HepG2 (cell line): Measurements from ENCODE around the gene ANKZF1. TPM values are rescaled to one million over a fixed set of nuclear protein-coding genes. Genes with fewer than 3 reads are reported as not detected.

ENCODE experiments used
- CBX5 ChIP-seq: sonication (generic); formaldehyde crosslinking; IDR thresholded peaks from 2 replicates; pipeline ENCODE4 v1.4.0; 2020; ENCODE audit warnings: missing genetic modification reagents, borderline replicate concordance
- CC2D1A ChIP-seq: sonication (generic); formaldehyde crosslinking; IDR thresholded peaks from 2 replicates; pipeline ENCODE4 v1.8.1; 2023; ENCODE audit warnings: mild to moderate bottlenecking, missing genetic modification reagents
- CHCHD3 ChIP-seq: sonication (generic); formaldehyde crosslinking; IDR thresholded peaks from 2 replicates; pipeline ENCODE4 v1.8.0; 2022; ENCODE audit warnings: mild to moderate bottlenecking, missing genetic modification reagents, moderate library complexity
- ELF1 ChIP-seq: sonication (generic); formaldehyde crosslinking; IDR thresholded peaks from 2 replicates; pipeline ENCODE4 v1.4.0; 2020; ENCODE audit warnings: missing genetic modification reagents
- ETV6 ChIP-seq: sonication (generic); formaldehyde crosslinking; conservative IDR thresholded peaks from 2 replicates; pipeline ENCODE4 v1.4.0; 2020; ENCODE audit warnings: missing genetic modification reagents
- SIN3A ChIP-seq: IDR thresholded peaks from 2 replicates; pipeline ENCODE4 v1.6.1; 2011; ENCODE audit warnings: low read depth, mild to moderate bottlenecking, control low read depth, low read length, borderline replicate concordance
- SOX13 ChIP-seq, 3 experiments: fragments of 450-650 bp in 1 of 3; sonication (generic) in 1 of 3; formaldehyde crosslinking in 1 of 3; IDR thresholded peaks in 2 of 3; conservative IDR thresholded peaks in 1 of 3; 2 replicates each; pipeline versions ENCODE4 v1.5.0 to v1.6.1; 2016 to 2020; ENCODE audit warnings: antibody characterized with exemption in 1 of 3, mild to moderate bottlenecking in 1 of 3, missing compliant biosample characterization in 1 of 3, missing genetic modification reagents in 1 of 3, moderate library complexity in 1 of 3
- ZNF343 ChIP-seq: sonication (generic); formaldehyde crosslinking; IDR thresholded peaks from 2 replicates; pipeline ENCODE4 v1.4.0; 2020; ENCODE audit warnings: mild to moderate bottlenecking, missing genetic modification reagents
- ZNF556 ChIP-seq: sonication (generic); formaldehyde crosslinking; IDR thresholded peaks from 2 replicates; pipeline ENCODE4 v1.4.0; 2020; ENCODE audit warnings: mild to moderate bottlenecking, missing genetic modification reagents, borderline replicate concordance
- ZNF678 ChIP-seq: sonication (generic); formaldehyde crosslinking; IDR thresholded peaks from 2 replicates; pipeline ENCODE4 v1.4.0; 2020; ENCODE audit warnings: mild to moderate bottlenecking, missing genetic modification reagents
- ZNF782 ChIP-seq: sonication (generic); formaldehyde crosslinking; IDR thresholded peaks from 2 replicates; pipeline ENCODE4 v1.4.0; 2020; ENCODE audit warnings: missing genetic modification reagents, mild to moderate bottlenecking, borderline replicate concordance
- polyA plus RNA-seq, 8 experiments: library from polyadenylated mRNA; depleted of rRNA in 3 of 8; stranded (reverse) in 7 of 8; unstranded in 1 of 8; fragments of >200 nt; fragmentation: Illumina TruSeq in 4 of 8; extraction: Trizol in 4 of 8; gene quantifications; 2 replicates each; pipeline versions ENCODE4 v1.2.1 to v1.2.3, GENCODE V29; 2011 to 2016; ENCODE audit warnings: low read depth in 4 of 8, missing spikeins in 1 of 8, mixed read lengths in 1 of 8; ENCODE audit not compliant: insufficient read depth in 1 of 8
- total RNA-seq, 5 experiments: library from RNA; depleted of rRNA; stranded (reverse); fragments of >200 nt; fragmentation: Illumina TruSeq; extraction: Trizol; gene quantifications; 2 replicates each; pipeline ENCODE4 v1.2.3, GENCODE V29; 2016; ENCODE audit warnings: low read depth in 1 of 5
- TF ChIP-seq, protein P1 (sequence below): sonication (generic); formaldehyde crosslinking; IDR thresholded peaks from 2 replicates; pipeline ENCODE4 v1.5.1; 2020; ENCODE audit warnings: missing genetic modification reagents, mild to moderate bottlenecking, borderline replicate concordance
- TF ChIP-seq, protein P2 (sequence below), 2 experiments: sonication (generic) in 1 of 2; formaldehyde crosslinking in 1 of 2; IDR thresholded peaks; 2 replicates each; pipeline versions ENCODE4 v1.5.1 to v1.6.1; 2011 to 2020; ENCODE audit warnings: borderline replicate concordance in 1 of 2, low read depth in 1 of 2, low read length in 1 of 2, mild to moderate bottlenecking in 1 of 2, missing genetic modification reagents in 1 of 2, moderate library complexity in 1 of 2
- TF ChIP-seq, protein P3 (sequence below): sonication (generic); formaldehyde crosslinking; IDR thresholded peaks from 2 replicates; pipeline ENCODE4 v1.5.0; 2020; ENCODE audit warnings: missing genetic modification reagents
- TF ChIP-seq, protein P4 (sequence below): sonication (generic); formaldehyde crosslinking; IDR thresholded peaks from 2 replicates; pipeline ENCODE4 v1.4.0; 2020; ENCODE audit warnings: missing genetic modification reagents
- TF ChIP-seq, protein P5 (sequence below), 2 experiments: sonication (generic) in 1 of 2; formaldehyde crosslinking in 1 of 2; IDR thresholded peaks; 2 replicates each; pipeline versions ENCODE4 v1.4.0 to v1.6.1; 2016 to 2020; ENCODE audit warnings: borderline replicate concordance in 1 of 2, low read depth in 1 of 2, mild to moderate bottlenecking in 1 of 2, missing genetic modification reagents in 1 of 2

The ANKZF1 gene
- total and polyA plus RNA-seq, 2 of the 13 experiments (the other 11 are each of a cell fraction or from before 2014, with no cell fraction given) = 25.3 to 128 TPM

DNA sequence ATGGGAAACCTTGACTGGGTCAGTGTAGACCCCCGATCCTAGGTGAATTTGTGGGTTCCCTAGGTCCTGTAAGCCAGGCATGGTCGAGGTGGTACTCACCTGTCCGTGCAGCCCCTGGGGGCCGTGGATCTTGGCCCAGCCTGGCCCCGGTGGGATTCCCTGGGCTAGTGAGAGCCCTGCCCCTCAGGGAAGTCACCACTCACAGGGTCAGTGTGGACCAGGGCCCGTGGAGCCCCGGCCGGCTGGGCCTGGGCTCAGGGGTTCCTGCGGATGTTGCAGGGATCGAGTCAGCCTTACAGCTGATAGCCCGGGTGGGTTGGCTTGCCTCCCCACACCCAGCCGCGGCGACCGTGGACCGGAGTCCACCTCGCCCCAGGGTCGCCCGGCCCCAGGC, 698 bp upstream of the ANKZF1 start (continued):
- TF ChIP-seq ZNF678 (CRISPR knock-in tag) (peak; percentile 67; the same call in 1 of the 2 replicates), ZNF343 (CRISPR knock-in tag) (0 out of 2 replicates have a peak, but pooled peaks have one; percentile 48), ZNF782 (CRISPR knock-in tag) (peak; percentile 74; the same call in 1 of the 2 replicates), CC2D1A (CRISPR knock-in tag) (0 out of 2 replicates have a peak, but pooled peaks have one; percentile 44), ETV6 (0 out of 2 replicates have a peak, but pooled peaks have one; percentile 32), SIN3A (peak; percentile 59; the same call in 1 of the 2 replicates), CHCHD3 (CRISPR knock-in tag) (0 out of 2 replicates have a peak, but pooled peaks have one; percentile 24), ELF1 (CRISPR knock-in tag) (peak; percentile 2; the same call in 1 of the 2 replicates), CBX5 (CRISPR knock-in tag) (no peak), ZNF556 (CRISPR knock-in tag) (peak; percentile 50; the same call in 1 of the 2 replicates), SOX13 (IDR thresholded peaks at IDR 0.05) (no peak), SOX13 (CRISPR knock-in tag; conservative IDR thresholded peaks at IDR 0.05 in 1 of 2, IDR thresholded peaks at IDR 0.05 in 1 of 2) (0 out of 4 replicates have a peak, but pooled peaks of 1 of the 2 experiments have one; percentile 17)
- TF ChIP-seq, protein P1, sequence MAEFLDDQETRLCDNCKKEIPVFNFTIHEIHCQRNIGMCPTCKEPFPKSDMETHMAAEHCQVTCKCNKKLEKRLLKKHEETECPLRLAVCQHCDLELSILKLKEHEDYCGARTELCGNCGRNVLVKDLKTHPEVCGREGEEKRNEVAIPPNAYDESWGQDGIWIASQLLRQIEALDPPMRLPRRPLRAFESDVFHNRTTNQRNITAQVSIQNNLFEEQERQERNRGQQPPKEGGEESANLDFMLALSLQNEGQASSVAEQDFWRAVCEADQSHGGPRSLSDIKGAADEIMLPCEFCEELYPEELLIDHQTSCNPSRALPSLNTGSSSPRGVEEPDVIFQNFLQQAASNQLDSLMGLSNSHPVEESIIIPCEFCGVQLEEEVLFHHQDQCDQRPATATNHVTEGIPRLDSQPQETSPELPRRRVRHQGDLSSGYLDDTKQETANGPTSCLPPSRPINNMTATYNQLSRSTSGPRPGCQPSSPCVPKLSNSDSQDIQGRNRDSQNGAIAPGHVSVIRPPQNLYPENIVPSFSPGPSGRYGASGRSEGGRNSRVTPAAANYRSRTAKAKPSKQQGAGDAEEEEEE (CRISPR knock-in tag) = 0 out of 2 replicates have a peak, but pooled peaks have one; percentile 23
- TF ChIP-seq, protein P2, sequence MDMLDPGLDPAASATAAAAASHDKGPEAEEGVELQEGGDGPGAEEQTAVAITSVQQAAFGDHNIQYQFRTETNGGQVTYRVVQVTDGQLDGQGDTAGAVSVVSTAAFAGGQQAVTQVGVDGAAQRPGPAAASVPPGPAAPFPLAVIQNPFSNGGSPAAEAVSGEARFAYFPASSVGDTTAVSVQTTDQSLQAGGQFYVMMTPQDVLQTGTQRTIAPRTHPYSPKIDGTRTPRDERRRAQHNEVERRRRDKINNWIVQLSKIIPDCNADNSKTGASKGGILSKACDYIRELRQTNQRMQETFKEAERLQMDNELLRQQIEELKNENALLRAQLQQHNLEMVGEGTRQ (IDR thresholded peaks at IDR 0.05; ENCODE audit: low read depth, low read length) = no peak
- TF ChIP-seq, protein P2 (CRISPR knock-in tag; IDR thresholded peaks at IDR 0.05; ENCODE audit: borderline replicate concordance) = peak; percentile 13; the same call in 1 of the 2 replicates
- TF ChIP-seq, protein P3, sequence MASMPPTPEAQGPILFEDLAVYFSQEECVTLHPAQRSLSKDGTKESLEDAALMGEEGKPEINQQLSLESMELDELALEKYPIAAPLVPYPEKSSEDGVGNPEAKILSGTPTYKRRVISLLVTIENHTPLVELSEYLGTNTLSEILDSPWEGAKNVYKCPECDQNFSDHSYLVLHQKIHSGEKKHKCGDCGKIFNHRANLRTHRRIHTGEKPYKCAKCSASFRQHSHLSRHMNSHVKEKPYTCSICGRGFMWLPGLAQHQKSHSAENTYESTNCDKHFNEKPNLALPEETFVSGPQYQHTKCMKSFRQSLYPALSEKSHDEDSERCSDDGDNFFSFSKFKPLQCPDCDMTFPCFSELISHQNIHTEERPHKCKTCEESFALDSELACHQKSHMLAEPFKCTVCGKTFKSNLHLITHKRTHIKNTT = no peak
- TF ChIP-seq, protein P4, sequence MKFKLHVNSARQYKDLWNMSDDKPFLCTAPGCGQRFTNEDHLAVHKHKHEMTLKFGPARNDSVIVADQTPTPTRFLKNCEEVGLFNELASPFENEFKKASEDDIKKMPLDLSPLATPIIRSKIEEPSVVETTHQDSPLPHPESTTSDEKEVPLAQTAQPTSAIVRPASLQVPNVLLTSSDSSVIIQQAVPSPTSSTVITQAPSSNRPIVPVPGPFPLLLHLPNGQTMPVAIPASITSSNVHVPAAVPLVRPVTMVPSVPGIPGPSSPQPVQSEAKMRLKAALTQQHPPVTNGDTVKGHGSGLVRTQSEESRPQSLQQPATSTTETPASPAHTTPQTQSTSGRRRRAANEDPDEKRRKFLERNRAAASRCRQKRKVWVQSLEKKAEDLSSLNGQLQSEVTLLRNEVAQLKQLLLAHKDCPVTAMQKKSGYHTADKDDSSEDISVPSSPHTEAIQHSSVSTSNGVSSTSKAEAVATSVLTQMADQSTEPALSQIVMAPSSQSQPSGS = no peak
- TF ChIP-seq, protein P5, sequence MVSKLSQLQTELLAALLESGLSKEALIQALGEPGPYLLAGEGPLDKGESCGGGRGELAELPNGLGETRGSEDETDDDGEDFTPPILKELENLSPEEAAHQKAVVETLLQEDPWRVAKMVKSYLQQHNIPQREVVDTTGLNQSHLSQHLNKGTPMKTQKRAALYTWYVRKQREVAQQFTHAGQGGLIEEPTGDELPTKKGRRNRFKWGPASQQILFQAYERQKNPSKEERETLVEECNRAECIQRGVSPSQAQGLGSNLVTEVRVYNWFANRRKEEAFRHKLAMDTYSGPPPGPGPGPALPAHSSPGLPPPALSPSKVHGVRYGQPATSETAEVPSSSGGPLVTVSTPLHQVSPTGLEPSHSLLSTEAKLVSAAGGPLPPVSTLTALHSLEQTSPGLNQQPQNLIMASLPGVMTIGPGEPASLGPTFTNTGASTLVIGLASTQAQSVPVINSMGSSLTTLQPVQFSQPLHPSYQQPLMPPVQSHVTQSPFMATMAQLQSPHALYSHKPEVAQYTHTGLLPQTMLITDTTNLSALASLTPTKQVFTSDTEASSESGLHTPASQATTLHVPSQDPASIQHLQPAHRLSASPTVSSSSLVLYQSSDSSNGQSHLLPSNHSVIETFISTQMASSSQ (IDR thresholded peaks at IDR 0.05; ENCODE audit: low read depth) = no peak
- TF ChIP-seq, protein P5 (CRISPR knock-in tag; IDR thresholded peaks at IDR 0.05; ENCODE audit: borderline replicate concordance) = peak; percentile 14; the same call in 1 of the 2 replicates
